ENCODE results near the gene FHAD1. TPM values are rescaled to one million over a fixed set of nuclear protein-coding genes. Genes with fewer than 3 reads are reported as not detected.

The FHAD1 gene
- total RNA-seq, 1 experiment from 2014 or later: 3.5 TPM

- RAD21 ChIA-PET (ENCODE audit: low non-redundant PET in 1 of 2, low total read pairs in 2 of 2, uncharacterized antibody in 2 of 2, unreplicated experiment in 2 of 2): no interaction called here
- H3K9me3 ChIP-seq (ENCODE audit: control insufficient read depth in 1 of 2, insufficient read depth in 1 of 2, low read depth in 1 of 2, low read length in 2 of 2): no peaks in the 10 kb centered on the region
- no peaks in the 10 kb centered on the region for H3K27me3 ChIP-seq (ENCODE audit: insufficient read depth, low read length)
- no TSS peak for BruUV-seq (replicated peaks)
- DNase-seq (ENCODE audit: low read depth, low spot score) (no peak), ATAC-seq (no peak)
- H4K20me1 ChIP-seq (ENCODE audit: insufficient read depth): peaks cover 5% of the 10 kb centered on the region; the same call in 1 of the 2 replicates
- no peaks in the 10 kb centered on the region for H3K9me2 ChIP-seq (ENCODE audit: insufficient read depth)
- no peak overlapping the region for H3K4me3 ChIP-seq (replicated peaks in 1 of 2; ENCODE audit: low read depth in 1 of 2, low read length in 2 of 2)
- CTCF ChIA-PET: no interaction called here
- no peak overlapping the region for H2AFZ ChIP-seq (ENCODE audit: low read depth, low read length, poor library complexity, severe bottlenecking)
- H3K27ac ChIP-seq (ENCODE audit: low read depth, low read length): no peak overlapping the region
- intact Hi-C loops (cut with micrococcal nuclease): no loop called here
- TF ChIP-seq CEBPB (IDR thresholded peaks at IDR 0.05; ENCODE audit: low read depth): no peak
- TF ChIP-seq EGR1 (IDR thresholded peaks at IDR 0.05; ENCODE audit: low read depth): no peak
- no peak for TF ChIP-seq CBX3 (IDR thresholded peaks at IDR 0.05; ENCODE audit: low read depth)
- no peak for TF ChIP-seq EZH2 (IDR thresholded peaks at IDR 0.05)
- TF ChIP-seq EZH2phosphoT487 (IDR thresholded peaks at IDR 0.05; ENCODE audit: borderline replicate concordance): no peak
- no peak for TF ChIP-seq TCF7L2 (IDR thresholded peaks at IDR 0.05; ENCODE audit: borderline replicate concordance, extremely low read depth, insufficient read depth, insufficient read length)
- TF ChIP-seq POLR2A (IDR thresholded peaks at IDR 0.05; ENCODE audit: borderline replicate concordance, extremely low read depth, insufficient read depth, insufficient read length): no peak
- no peak for TF ChIP-seq ZFX (IDR thresholded peaks at IDR 0.05)
- TF ChIP-seq SP1 (IDR thresholded peaks at IDR 0.05; ENCODE audit: low read depth): no peak
- TF ChIP-seq REST (IDR thresholded peaks at IDR 0.05; ENCODE audit: low read depth): no peak
- H3K36me3 ChIP-seq (ENCODE audit: control insufficient read depth in 1 of 2, insufficient read depth in 2 of 2, low read length in 2 of 2): peaks cover 0 to 8% of the 10 kb centered on the region in 2 experiments; a peak in 1 of 4 replicates
- H3K79me2 ChIP-seq (ENCODE audit: insufficient read depth, low read length): peaks cover 47% of the 10 kb centered on the region
- peak overlapping the region; percentile 5; the same call in 1 of the 2 replicates for H3K4me2 ChIP-seq (ENCODE audit: low read length)
- peaks cover 7 to 57% of the 10 kb centered on the region in 2 experiments; a peak in 3 of 4 replicates for H3K4me1 ChIP-seq (ENCODE audit: control insufficient read depth in 1 of 2, insufficient read depth in 2 of 2, low read length in 2 of 2)
- POLR2A ChIA-PET: no interaction called here
- H3K9ac ChIP-seq (ENCODE audit: low read length): no peak overlapping the region
These were observed 178.0 kb downstream of the FHAD1 start for GRCh38 chr1:15424981-15425380.

Data from HCT116 (cell line).